CD4-positive, CD25-positive, alpha-beta regulatory T cell (primary cell): ENCODE measurements around the gene TMEM151A. TPM values are rescaled to one million over a fixed set of nuclear protein-coding genes. Genes with fewer than 3 reads are reported as not detected.
A peak's percentile ranks its signal among the peaks of the same experiment; 100 is the strongest.
"Not testable (repeated sequence)": the region's sequence is repeated elsewhere in the genome, so short reads cannot be mapped to it uniquely, and the experiment has no call there.

Source experiments
- ATAC-seq, 2 donors: fragments of 150-1000 bp; cut with Tn5 transposase; one replicate each; pipeline ENCODE4 v1.10.0; 2021; ENCODE audit warnings: low read depth in 2 of 2, moderate number of reproducible peaks in 2 of 2, moderate library complexity in 1 of 2
- DNase-seq, 3 donors: peaks; one replicate each; pipeline versions ENCODE4 v3.0.0 to v3.0.0-alpha.2; 2012 to 2022; ENCODE audit warnings: mixed read lengths in 1 of 3
- H3K27ac ChIP-seq: one replicate; pipeline ENCODE4 v1.7.0; 2013; ENCODE audit warnings: mild to moderate bottlenecking, low read length; ENCODE audit not compliant: insufficient read depth, poor library complexity, severe bottlenecking
- H3K27me3 ChIP-seq: one replicate; pipeline ENCODE4 v1.7.0; 2013; ENCODE audit warnings: low read length; ENCODE audit not compliant: control insufficient read depth, insufficient read depth
- H3K36me3 ChIP-seq: one replicate; pipeline ENCODE4 v1.7.0; 2013; ENCODE audit warnings: mild to moderate bottlenecking, low read length, moderate library complexity; ENCODE audit not compliant: control insufficient read depth, insufficient read depth
- H3K4me1 ChIP-seq: 2 replicates; pipeline ENCODE4 v1.7.0; 2013; ENCODE audit warnings: mild to moderate bottlenecking, low read length; ENCODE audit not compliant: insufficient read depth, control insufficient read depth, poor library complexity, severe bottlenecking
- H3K4me3 ChIP-seq: one replicate; pipeline ENCODE4 v1.7.0; 2013; ENCODE audit warnings: low read depth, mild to moderate bottlenecking, low read length, moderate library complexity
- H3K9me3 ChIP-seq, 2 experiments: 1 replicate in 1 of 2; 2 replicates in 1 of 2; pipeline ENCODE4 v1.7.0; 2013; ENCODE audit warnings: low read length in 2 of 2, mild to moderate bottlenecking in 1 of 2, moderate library complexity in 1 of 2; ENCODE audit not compliant: control insufficient read depth in 2 of 2
- H3K27ac Mint-ChIP-seq, 3 donors: one replicate each; pipeline ENCODE4 v1.8.0; 2020 to 2022; ENCODE audit warnings: mild to moderate bottlenecking in 3 of 3, mixed read lengths in 3 of 3, moderate library complexity in 2 of 3
- H3K27me3 Mint-ChIP-seq: one replicate; pipeline ENCODE4 v1.8.0; 2022; ENCODE audit warnings: mild to moderate bottlenecking, mixed read lengths
- H3K36me3 Mint-ChIP-seq: one replicate; pipeline ENCODE4 v1.8.0; 2020; ENCODE audit warnings: mixed read lengths
- H3K4me1 Mint-ChIP-seq, 4 donors: one replicate each; pipeline ENCODE4 v1.8.0; 2020 to 2022; ENCODE audit warnings: mixed read lengths in 4 of 4, mild to moderate bottlenecking in 1 of 4
- H3K4me3 Mint-ChIP-seq, 4 donors: one replicate each; pipeline ENCODE4 v1.8.0; 2020 to 2022; ENCODE audit warnings: mild to moderate bottlenecking in 4 of 4, mixed read lengths in 4 of 4, moderate library complexity in 3 of 4
- H3K9me3 Mint-ChIP-seq, 7 donors: one replicate each; pipeline ENCODE4 v1.8.0; 2020 to 2022; ENCODE audit warnings: mixed read lengths in 7 of 7, mild to moderate bottlenecking in 3 of 7, moderate library complexity in 2 of 7
- polyA plus RNA-seq, 4 donors: library from polyadenylated mRNA; unstranded; fragments of 300-500 nt; fragmentation: Illumina TruSeq; gene quantifications; one replicate each; pipeline ENCODE4 v1.2.3, GENCODE V29; 2021
- total RNA-seq: library from RNA; stranded (reverse); gene quantifications from one replicate; pipeline ENCODE4 v1.2.3, GENCODE V29; 2022

The TMEM151A gene
- total and polyA plus RNA-seq, 5 donors from 2014 or later: not detected

DNA sequence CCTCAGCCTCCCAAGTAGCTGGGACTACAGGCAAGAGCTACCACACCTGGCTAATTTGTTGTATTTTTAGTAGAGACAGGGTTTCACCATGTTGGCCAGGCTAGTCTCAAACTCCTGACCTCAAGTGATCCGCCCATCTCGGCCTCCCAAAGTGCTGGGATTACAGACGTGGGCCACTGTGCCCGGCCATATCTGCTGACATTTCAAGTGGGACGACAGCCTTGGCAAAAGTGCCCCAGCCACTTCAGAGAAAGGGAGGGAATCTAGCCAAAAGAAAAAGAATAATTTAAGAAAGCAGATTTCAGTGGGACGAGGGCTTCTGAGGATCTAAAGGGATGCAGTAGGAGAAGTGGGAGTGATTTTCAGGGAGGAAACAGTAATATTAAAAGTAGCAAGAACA is 38.6 kb upstream of the TMEM151A start:
- not testable (repeated sequence) for H3K27ac ChIP-seq, ATAC-seq, H3K4me3 Mint-ChIP-seq, H3K9me3 Mint-ChIP-seq, H3K36me3 ChIP-seq, H3K27me3 ChIP-seq, H3K4me3 ChIP-seq, H3K27me3 Mint-ChIP-seq, H3K9me3 ChIP-seq, DNase-seq
- H3K27ac Mint-ChIP-seq: peak overlapping the region; percentile 37 to 85 (median 49)
- peaks cover 0 to 34% (median 17%) of the 10 kb centered on the region in 4 donors for H3K4me1 Mint-ChIP-seq
- peaks cover 17% of the 10 kb centered on the region for H3K4me1 ChIP-seq
- H3K36me3 Mint-ChIP-seq: peaks cover 12% of the 10 kb centered on the region

GRCh38 chr11:66258473-66258893 is 33.2 kb upstream of the TMEM151A start:
- Mint-ChIP-seq H3K27ac (peak overlapping the region in 1 of 3 donors; percentile 79), H3K27me3 (peaks cover 5% of the 10 kb centered on the region), H3K36me3 (peaks cover 10% of the 10 kb centered on the region), H3K4me1 (peaks cover 0 to 33% (median 17%) of the 10 kb centered on the region in 4 donors), H3K9me3 (peaks cover 0 to 2% (median 0%) of the 10 kb centered on the region in 7 donors), H3K4me3 (peak overlapping the region; percentile 94 to 96 (median 94))
- no peak for DNase-seq
- Histone ChIP-seq H3K4me3 (peak overlapping the region; percentile 27), H3K36me3 (peaks cover 24% of the 10 kb centered on the region), H3K9me3 (no peaks in the 10 kb centered on the region), H3K4me1 (peaks cover 26% of the 10 kb centered on the region), H3K27me3 (no peaks in the 10 kb centered on the region), H3K27ac (peak overlapping the region; percentile 99)
- ATAC-seq: no peak

GRCh38 chr11:66259225-66259624 is 32.5 kb upstream of the TMEM151A start:
- Mint-ChIP-seq H3K27ac (peak overlapping the region in 2 of 3 donors; percentile 7 to 78), H3K4me3 (peak overlapping the region; percentile 40 to 94 (median 62))

GRCh38 chr11:66259956-66260355 is 31.7 kb upstream of the TMEM151A start:
- Histone ChIP-seq H3K4me3 (no peak overlapping the region), H3K27ac (no peak overlapping the region), H3K27me3 (no peaks in the 10 kb centered on the region), H3K36me3 (peaks cover 27% of the 10 kb centered on the region), H3K9me3 (no peaks in the 10 kb centered on the region), H3K4me1 (peaks cover 26% of the 10 kb centered on the region)
- peaks cover 5% of the 10 kb centered on the region for H3K27me3 Mint-ChIP-seq
- ATAC-seq: no peak
- H3K4me1 Mint-ChIP-seq: peaks cover 0 to 31% (median 16%) of the 10 kb centered on the region in 4 donors
- no peaks in the 10 kb centered on the region for H3K9me3 Mint-ChIP-seq
- H3K36me3 Mint-ChIP-seq: peaks cover 10% of the 10 kb centered on the region
- DNase-seq: no peak
- peak overlapping the region in 2 of 3 donors; percentile 31 to 78 for H3K27ac Mint-ChIP-seq
- peak overlapping the region in 3 of 4 donors; percentile 40 to 94 (median 60) for H3K4me3 Mint-ChIP-seq

More at GRCh38 chr11:66259225-66259624, 32.5 kb upstream of the TMEM151A start:
- Mint-ChIP-seq H3K4me1 (peaks cover 0 to 31% (median 16%) of the 10 kb centered on the region in 4 donors), H3K36me3 (peaks cover 10% of the 10 kb centered on the region), H3K27me3 (peaks cover 5% of the 10 kb centered on the region), H3K9me3 (peaks cover 0 to 2% (median 0%) of the 10 kb centered on the region in 7 donors)
- ATAC-seq (no peak), DNase-seq (no peak)
- Histone ChIP-seq H3K36me3 (peaks cover 25% of the 10 kb centered on the region), H3K9me3 (no peaks in the 10 kb centered on the region), H3K4me1 (peaks cover 26% of the 10 kb centered on the region), H3K4me3 (no peak overlapping the region), H3K27me3 (no peaks in the 10 kb centered on the region), H3K27ac (peak overlapping the region; percentile 99)

DNA sequence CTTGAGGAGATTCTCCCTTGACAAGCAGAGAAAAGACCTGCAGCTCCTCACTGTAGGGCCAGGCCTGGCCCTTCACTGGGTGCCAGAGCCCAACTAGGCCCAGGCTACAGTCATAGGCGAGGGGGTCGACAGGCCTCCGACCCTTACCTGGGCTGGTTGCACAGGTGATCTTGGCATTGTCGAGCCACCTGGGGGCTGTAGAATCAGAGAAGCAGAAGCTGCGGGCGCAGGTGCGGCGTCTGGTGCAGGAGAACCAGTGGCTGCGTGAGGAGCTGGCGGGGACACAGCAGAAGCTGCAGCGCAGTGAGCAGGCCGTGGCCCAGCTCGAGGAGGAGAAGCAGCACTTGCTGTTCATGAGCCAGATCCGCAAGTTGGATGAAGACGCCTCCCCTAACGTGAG is 30.1 kb upstream of the TMEM151A start:
- ATAC-seq: no peak
- H3K27ac ChIP-seq: no peak overlapping the region
- Mint-ChIP-seq H3K27ac (no peak overlapping the region), H3K27me3 (peaks cover 5% of the 10 kb centered on the region), H3K4me1 (peaks cover 0 to 19% (median 15%) of the 10 kb centered on the region in 4 donors), H3K9me3 (no peaks in the 10 kb centered on the region), H3K36me3 (peaks cover 10% of the 10 kb centered on the region), H3K4me3 (peak overlapping the region in 1 of 4 donors; percentile 29)
- no peak for DNase-seq
- no peaks in the 10 kb centered on the region for H3K9me3 ChIP-seq
- H3K4me1 ChIP-seq: peaks cover 20% of the 10 kb centered on the region
- H3K4me3 ChIP-seq: no peak overlapping the region
- no peaks in the 10 kb centered on the region for H3K27me3 ChIP-seq
- peaks cover 27% of the 10 kb centered on the region for H3K36me3 ChIP-seq

GRCh38 chr11:66262191-66262590 is 29.5 kb upstream of the TMEM151A start:
- no peak for DNase-seq
- H3K4me3 ChIP-seq: no peak overlapping the region
- Mint-ChIP-seq H3K27me3 (peaks cover 5% of the 10 kb centered on the region), H3K27ac (no peak overlapping the region), H3K4me1 (peaks cover 0 to 18% (median 12%) of the 10 kb centered on the region in 4 donors), H3K4me3 (peak overlapping the region in 2 of 4 donors; percentile 38 to 63), H3K36me3 (peaks cover 10% of the 10 kb centered on the region), H3K9me3 (no peaks in the 10 kb centered on the region)
- no peak for ATAC-seq
- no peaks in the 10 kb centered on the region for H3K9me3 ChIP-seq
- H3K27me3 ChIP-seq: no peaks in the 10 kb centered on the region
- H3K27ac ChIP-seq: no peak overlapping the region
- peaks cover 18% of the 10 kb centered on the region for H3K4me1 ChIP-seq
- peaks cover 27% of the 10 kb centered on the region for H3K36me3 ChIP-seq

GRCh38 chr11:66262696-66263095 is 29.0 kb upstream of the TMEM151A start:
- Histone ChIP-seq H3K36me3 (peaks cover 27% of the 10 kb centered on the region), H3K9me3 (no peaks in the 10 kb centered on the region), H3K27me3 (no peaks in the 10 kb centered on the region), H3K4me3 (no peak overlapping the region), H3K27ac (no peak overlapping the region), H3K4me1 (peaks cover 20% of the 10 kb centered on the region)
- DNase-seq (no peak), ATAC-seq (no peak)
- Mint-ChIP-seq H3K27ac (peak overlapping the region in 1 of 3 donors; percentile 14), H3K27me3 (peaks cover 5% of the 10 kb centered on the region), H3K9me3 (no peaks in the 10 kb centered on the region), H3K4me3 (peak overlapping the region in 2 of 4 donors; percentile 63 to 74), H3K4me1 (peaks cover 0 to 20% (median 13%) of the 10 kb centered on the region in 4 donors), H3K36me3 (peaks cover 10% of the 10 kb centered on the region)

DNA sequence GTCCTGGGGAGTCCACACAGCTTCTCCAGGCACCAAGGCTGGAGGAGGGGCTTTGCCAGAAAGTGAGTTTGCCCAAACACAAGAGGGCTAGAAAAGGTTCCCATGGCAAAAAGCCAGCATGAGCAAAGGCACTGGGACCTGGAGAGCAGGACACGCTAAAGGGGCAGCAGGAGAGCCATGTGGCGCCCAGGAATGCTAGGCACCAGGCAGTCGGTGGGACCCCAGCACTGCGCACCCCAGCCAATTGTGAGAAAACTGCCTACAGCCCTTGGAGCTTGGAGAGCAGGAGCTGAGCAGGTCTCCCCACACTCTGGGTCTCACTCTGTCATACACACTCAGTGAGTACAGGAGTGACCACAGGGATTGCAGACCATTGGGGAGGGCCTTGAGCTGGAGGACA is 28.5 kb upstream of the TMEM151A start:
- H3K9me3 ChIP-seq: no peaks in the 10 kb centered on the region
- no peaks in the 10 kb centered on the region for H3K27me3 ChIP-seq
- peaks cover 27% of the 10 kb centered on the region for H3K36me3 ChIP-seq
- peaks cover 7% of the 10 kb centered on the region for H3K27me3 Mint-ChIP-seq
- H3K27ac ChIP-seq: no peak overlapping the region
- no peaks in the 10 kb centered on the region for H3K9me3 Mint-ChIP-seq
- no peak for ATAC-seq
- DNase-seq: no peak
- H3K27ac Mint-ChIP-seq: no peak overlapping the region
- H3K4me1 ChIP-seq: peaks cover 21% of the 10 kb centered on the region
- no peak overlapping the region for H3K4me3 ChIP-seq
- H3K36me3 Mint-ChIP-seq: peaks cover 10% of the 10 kb centered on the region
- peaks cover 0 to 25% (median 17%) of the 10 kb centered on the region in 4 donors for H3K4me1 Mint-ChIP-seq
- peak overlapping the region in 2 of 4 donors; percentile 63 to 74 for H3K4me3 Mint-ChIP-seq
